Stimulated activated CD8-positive, alpha-beta memory T cell treated with anti-CD3 and anti-CD28 coated beads, Interleukin-12 subunit alpha, Interleukin-12 subunit beta, amount 100 ng/mL, for 1 hour (primary cell): ENCODE results near the gene TMEM171.

Source experiments
- DNase-seq: peaks from one replicate; pipeline ENCODE4 v3.0.0-alpha.2; 2020; ENCODE audit warnings: low read depth

TMEM171 gene, protein sequence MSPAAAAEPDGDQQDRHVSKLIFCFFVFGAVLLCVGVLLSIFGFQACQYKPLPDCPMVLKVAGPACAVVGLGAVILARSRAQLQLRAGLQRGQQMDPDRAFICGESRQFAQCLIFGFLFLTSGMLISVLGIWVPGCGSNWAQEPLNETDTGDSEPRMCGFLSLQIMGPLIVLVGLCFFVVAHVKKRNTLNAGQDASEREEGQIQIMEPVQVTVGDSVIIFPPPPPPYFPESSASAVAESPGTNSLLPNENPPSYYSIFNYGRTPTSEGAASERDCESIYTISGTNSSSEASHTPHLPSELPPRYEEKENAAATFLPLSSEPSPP

DNA sequence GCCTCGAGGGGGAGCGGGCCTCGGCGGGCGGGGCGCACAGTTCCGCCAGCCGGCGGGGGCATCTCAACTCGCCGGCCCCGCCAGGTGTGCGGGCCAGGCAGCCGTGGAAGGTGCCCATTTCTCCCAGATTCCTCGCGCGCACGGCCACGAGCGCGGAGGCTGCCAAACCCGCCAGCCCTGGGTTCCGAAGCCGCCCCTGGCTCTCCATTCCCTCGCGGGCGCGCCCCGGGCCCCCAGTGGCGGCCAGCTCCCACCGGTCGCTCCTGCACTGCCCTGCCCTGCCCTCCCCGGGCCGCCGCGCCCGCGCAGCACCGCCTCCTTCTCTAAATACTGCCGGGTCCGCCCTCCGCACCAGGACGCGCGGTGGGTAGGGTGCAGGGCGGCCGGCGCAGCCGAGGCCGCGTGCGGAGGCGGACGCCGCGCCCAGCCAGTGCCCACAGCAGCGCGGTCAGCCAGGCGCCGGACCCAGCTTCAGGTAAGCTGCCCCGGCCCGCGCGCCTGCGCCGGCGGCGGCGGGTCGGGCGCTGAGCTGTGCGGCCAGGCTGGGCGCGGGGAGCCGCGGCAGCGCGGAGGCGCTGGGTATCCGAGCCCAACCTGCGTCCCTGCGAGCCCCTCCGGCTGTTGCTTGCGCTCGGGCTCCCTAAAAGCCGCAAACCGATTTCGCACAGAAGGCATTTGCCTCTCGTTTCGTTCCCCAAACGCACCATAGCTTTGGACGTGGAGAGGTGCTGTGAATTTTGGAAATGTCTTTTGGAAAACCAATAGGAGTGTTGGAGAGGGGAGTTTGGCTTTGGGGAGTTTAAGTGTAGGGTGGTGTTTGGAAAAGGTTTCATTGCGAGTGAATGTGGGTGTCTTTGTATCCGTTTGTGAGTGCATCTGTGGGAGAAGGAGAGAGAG, at the start of gene TMEM171:
TSS of gene TMEM171 (plus strand) at position 354 of the 897 bp plus-strand sequence. CDS start 2,799 bp downstream, outside the sequence.
- no peak for DNase-seq

- no peak for DNase-seq
These were observed 39.3 kb upstream of the TMEM171 start for GRCh38 chr5:73081093-73081492.

- DNase-seq: no peak
These were observed 32.3 kb upstream of the TMEM171 start for GRCh38 chr5:73088026-73088425.

GRCh38 chr5:73093943-73094342, 26.4 kb upstream of the TMEM171 start:
- no peak for DNase-seq

DNA sequence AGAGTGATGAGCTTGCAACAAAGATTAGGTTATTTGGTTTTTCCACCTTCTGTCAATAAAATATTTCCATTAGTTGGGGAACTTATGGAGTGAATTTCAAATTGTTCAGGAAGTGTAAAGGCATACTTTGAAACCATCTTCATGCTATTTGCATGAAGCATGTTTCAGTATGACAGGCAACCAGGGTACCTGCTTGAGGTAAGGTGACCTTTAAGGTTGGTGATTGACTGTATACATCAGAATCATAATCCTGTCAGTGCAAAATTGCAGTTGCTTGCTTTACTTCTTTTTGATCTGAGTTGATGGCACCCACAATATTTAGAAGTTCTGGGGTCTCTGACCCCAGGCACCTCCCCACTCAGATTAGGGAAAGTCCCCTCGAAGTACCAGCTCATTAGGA, 26.0 kb upstream of the TMEM171 start:
- no peak for DNase-seq

DNA sequence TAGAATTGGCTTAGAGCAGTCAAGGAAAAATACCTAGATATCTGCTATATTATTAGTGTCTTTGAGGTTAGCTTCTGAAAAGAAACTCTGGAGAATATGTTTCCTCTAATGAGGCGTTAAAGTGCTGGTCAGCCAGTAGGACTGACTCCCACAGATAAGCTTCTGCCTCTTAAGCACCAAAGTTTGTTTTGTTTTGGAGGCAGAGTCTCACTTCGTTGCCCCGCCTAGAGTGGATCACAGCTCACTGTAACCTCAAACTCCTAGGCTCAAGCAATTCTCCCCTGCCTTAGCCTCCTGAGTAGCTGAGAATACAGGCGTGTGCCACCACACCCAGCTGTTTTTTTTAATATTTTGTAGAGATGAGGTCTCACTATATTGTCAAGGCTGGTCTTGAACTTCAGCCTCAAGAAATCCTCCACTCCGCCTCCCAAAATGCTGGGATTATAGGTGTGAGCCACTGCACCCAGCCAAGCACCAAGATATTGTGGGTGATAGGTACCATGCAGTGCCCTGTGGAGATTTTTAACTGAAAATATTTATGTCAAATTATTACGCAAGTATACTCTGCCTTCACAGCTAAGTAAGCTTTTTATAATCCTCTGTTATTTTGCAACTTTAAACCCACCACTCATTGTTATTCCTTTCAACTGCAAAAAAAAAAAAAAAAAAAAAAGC, 24.7 kb upstream of the TMEM171 start:
- no peak for DNase-seq

- DNase-seq: no peak
These were observed 24.2 kb upstream of the TMEM171 start for GRCh38 chr5:73096239-73096575.

DNA sequence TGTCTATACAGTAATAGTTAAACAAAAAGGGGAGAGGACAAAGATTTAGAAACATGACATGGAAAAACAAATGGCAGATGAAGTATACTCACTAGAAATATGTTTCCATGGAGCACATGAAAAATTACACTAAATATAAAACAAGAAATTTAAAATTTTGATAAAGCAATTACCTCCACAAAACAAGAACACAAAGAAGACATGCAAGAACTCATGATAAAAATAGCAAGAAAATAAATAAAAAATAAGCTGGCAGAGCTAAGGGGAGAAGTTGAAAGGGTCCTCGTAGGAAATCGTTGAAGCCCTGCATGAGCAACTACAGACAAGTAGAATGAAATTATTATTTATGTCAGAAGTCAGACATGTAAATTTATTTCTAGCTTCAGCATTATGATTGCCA, 22.6 kb upstream of the TMEM171 start:
- no peak for DNase-seq

DNA sequence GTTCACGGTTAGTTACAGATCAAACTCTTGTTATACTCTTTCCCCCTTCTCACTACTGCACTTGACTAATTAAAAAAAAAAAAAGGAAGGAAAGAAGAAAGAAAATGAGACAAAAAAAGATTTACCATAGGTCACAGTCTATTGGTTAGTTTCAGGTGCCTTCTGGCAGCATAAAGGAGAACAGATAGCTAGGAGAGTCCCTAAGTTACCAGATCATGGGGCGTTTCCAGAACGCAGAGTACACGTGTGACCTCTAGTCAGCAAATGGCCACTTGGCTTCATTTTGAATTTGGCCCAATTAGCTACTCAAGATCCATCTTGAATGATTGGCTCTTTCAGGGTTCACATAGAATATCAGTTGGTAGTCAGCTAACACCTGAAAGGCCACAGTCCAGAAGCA, 20.3 kb upstream of the TMEM171 start:
- DNase-seq: no peak

- no peak for DNase-seq
These were observed 16.5 kb upstream of the TMEM171 start for GRCh38 chr5:73103870-73104299.

DNA sequence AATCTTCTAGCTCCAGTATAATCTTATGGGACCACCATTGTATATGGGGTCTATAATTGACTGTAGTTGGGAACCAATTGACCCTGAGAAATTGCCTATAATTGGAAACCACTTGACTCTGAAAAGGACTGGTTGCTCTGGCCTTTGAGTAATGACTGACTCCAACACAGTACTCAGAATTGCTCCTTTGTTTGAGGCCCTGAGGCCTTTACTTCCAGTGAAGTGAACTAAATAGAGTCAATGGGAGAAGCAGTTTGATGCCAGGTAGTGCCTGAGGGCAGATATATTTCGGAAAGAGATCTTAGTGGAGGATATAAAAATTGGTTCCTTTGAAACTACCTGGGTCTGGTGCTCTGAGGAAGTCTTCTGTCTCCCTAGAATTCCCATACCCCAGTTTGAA, 16.0 kb upstream of the TMEM171 start:
- no peak for DNase-seq

DNA sequence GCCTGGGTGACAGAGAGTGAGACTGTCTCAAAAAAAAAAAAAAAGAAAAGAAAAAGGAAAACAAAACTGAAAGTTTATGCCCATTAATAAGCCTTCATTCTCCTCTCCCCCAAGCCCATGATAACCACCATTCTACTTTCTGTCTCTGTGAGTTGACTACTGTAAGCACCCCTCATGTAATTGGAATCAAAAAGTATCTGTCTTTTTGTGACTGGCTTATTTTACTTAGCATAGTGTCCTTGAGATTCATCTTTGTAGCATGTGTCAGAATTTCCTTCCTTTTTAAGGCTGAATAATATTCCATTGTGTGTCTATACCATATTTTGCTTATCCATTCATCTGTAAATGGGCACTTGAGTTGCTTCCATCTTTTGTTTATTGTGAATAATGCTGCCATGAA, 14.0 kb upstream of the TMEM171 start:
- DNase-seq: no peak

- DNase-seq: no peak
These were observed 10.2 kb upstream of the TMEM171 start for GRCh38 chr5:73110190-73110589.

DNA sequence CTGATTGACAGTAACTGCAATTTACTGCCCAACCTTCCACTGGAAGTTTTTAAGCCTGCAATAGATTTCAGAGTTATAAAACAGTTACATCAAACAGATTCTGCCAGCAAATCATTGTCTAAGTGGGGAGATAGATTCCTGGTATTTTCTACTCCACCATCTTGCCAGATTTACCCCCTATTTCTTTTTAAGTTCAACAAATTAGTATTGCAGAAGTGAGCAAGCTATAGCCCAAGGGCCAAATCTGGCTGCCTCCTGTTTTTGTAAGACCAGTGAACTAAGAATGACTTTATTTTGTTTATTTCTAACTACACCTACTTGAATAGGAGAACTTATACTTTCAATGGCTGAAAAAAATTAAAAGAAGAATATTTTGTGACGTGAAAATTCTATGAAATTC, 8.8 kb upstream of the TMEM171 start:
- no peak for DNase-seq

DNA sequence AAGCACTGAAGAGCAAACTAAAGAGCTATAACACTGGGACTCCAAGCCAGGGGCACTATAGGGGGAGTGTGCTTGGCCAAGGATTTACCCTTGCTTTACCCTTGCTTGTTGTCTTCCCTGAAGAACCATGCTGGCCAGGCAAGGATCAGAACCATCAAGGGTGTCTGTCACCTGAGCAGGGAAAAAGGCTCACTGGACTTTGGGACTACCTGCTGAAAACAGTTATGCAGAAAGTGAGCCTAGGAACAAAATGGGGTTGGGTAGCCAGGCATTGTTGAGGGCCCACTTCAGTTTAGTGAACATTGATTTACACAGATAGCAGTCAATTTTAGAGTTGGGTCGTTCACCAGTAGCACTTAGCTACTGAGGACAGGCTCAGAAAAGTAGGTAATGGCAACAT, 8.0 kb upstream of the TMEM171 start:
- no peak for DNase-seq

DNA sequence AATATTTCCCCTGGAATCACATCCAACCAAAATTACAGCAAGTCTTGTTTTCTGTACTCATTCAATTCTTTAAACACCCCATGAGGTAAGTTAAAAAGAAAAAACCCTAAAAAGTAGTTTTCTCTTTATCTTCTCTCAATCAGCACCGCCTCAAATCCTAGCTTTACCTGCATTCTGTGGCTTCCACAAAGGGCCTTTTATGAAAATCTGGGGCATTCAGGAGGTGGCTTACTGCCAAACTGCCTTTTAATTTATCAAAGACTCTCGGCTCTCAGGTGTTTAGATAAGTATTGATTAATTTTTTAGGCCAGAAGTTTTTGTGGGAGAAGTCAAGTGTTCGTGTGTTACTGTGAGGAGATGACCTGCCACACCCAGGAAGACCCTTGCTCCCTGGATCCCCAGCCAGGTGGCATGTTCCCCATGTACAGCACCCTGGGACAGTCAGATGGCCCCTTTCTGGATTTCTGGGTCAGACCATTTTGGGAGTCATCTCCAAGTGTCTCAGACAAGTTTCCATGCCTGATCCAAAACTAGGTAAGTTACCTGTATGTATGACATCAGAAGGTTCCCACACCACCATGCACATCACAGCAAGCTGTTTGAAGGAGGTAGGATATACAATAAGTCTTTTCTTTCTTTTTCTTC, 6.2 kb upstream of the TMEM171 start:
- no peak for DNase-seq

DNA sequence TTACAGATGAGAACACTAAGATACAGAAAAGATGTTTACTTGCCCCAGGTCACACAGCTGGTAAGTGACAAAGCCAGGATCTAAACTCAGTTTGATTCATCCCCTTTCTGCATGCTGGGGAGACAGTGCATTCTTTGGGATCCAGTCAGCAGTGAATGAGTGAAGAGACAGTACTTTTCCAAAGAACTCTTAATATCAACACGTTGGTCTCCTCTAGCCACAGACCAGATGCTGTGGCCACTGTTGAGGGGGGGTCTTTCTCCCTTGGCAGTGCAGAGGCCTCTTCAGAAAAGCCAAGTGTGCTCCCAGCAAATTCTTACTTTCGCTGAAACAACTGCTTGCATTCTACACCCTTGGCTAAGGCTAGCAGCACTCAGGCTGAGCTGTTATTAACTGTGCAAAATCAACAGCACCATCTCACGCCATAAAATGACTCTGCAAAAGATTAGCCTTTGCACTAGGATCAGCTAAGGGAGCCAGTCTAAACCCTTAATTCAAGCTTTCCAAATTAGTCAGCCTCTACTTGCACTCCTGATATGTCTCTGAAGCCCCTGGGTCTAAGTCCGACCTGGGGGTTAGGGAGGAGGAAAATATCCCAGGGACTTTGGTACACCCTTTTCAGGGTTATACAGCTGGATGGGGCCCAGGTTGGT, 4.8 kb upstream of the TMEM171 start:
- DNase-seq: no peak

GRCh38 chr5:73116506-73116905, 3.9 kb upstream of the TMEM171 start:
- no peak for DNase-seq

- no peak for DNase-seq
These were observed 3.2 kb upstream of the TMEM171 start for GRCh38 chr5:73117088-73117740.

- DNase-seq: no peak
These were observed 1.9 kb upstream of the TMEM171 start for GRCh38 chr5:73118391-73118973.
